ENCODE measurements around the gene KAT6B.

The KAT6B gene

GRCh38 chr10:74981831-74982633 lies 155.6 kb downstream of the KAT6B start:
- Histone ChIP-seq H3K4me1 (ENCODE audit: control insufficient read depth, insufficient read depth, low read length) (no peaks in the 10 kb centered on the region), H3K9me3 (ENCODE audit: control insufficient read depth, insufficient read depth, low read length) (no peaks in the 10 kb centered on the region), H3K27me3 (ENCODE audit: control insufficient read depth, insufficient read depth, low read length) (no peaks in the 10 kb centered on the region), H3K4me3 (ENCODE audit: low read length) (no peak overlapping the region), H3K36me3 (ENCODE audit: control insufficient read depth, insufficient read depth, low read length) (no peaks in the 10 kb centered on the region; the same call in 1 of the 2 replicates), H3K27ac (ENCODE audit: low read length) (no peak overlapping the region)
- no peak for DNase-seq (ENCODE audit: low read depth, low spot score)
- WGBS (ENCODE audit: insufficient coverage, insufficient read length): no CpG with 5 or more reads among the region's 5 CpGs

- no CpG with 5 or more reads among the region's 2 CpGs for WGBS (ENCODE audit: insufficient coverage, insufficient read length)
- no peak for DNase-seq (ENCODE audit: low read depth, low spot score)
- no peaks in the 10 kb centered on the region for H3K27me3 ChIP-seq (ENCODE audit: control insufficient read depth, insufficient read depth, low read length)
- H3K36me3 ChIP-seq (ENCODE audit: control insufficient read depth, insufficient read depth, low read length): no peaks in the 10 kb centered on the region; the same call in 1 of the 2 replicates
- no peaks in the 10 kb centered on the region for H3K9me3 ChIP-seq (ENCODE audit: control insufficient read depth, insufficient read depth, low read length)
- no peak overlapping the region for H3K4me3 ChIP-seq (ENCODE audit: low read length)
- no peaks in the 10 kb centered on the region for H3K4me1 ChIP-seq (ENCODE audit: control insufficient read depth, insufficient read depth, low read length)
- no peak overlapping the region for H3K27ac ChIP-seq (ENCODE audit: low read length)
These were observed 156.2 kb downstream of the KAT6B start for GRCh38 chr10:74982634-74982982.

- Histone ChIP-seq H3K36me3 (ENCODE audit: control insufficient read depth, insufficient read depth, low read length) (no peaks in the 10 kb centered on the region; the same call in 1 of the 2 replicates), H3K4me1 (ENCODE audit: control insufficient read depth, insufficient read depth, low read length) (no peaks in the 10 kb centered on the region), H3K4me3 (ENCODE audit: low read length) (no peak overlapping the region), H3K27ac (ENCODE audit: low read length) (no peak overlapping the region), H3K27me3 (ENCODE audit: control insufficient read depth, insufficient read depth, low read length) (no peaks in the 10 kb centered on the region), H3K9me3 (ENCODE audit: control insufficient read depth, insufficient read depth, low read length) (no peaks in the 10 kb centered on the region)
- no peak for DNase-seq (ENCODE audit: low read depth, low spot score)
- no CpG with 5 or more reads among the region's 2 CpGs for WGBS (ENCODE audit: insufficient coverage, insufficient read length)
These were observed 157.0 kb downstream of the KAT6B start for GRCh38 chr10:74983383-74983782.

GRCh38 chr10:74987339-74988053 lies 161.1 kb downstream of the KAT6B start:
- DNase-seq (ENCODE audit: low read depth, low spot score): no peak
- no peak overlapping the region for H3K27ac ChIP-seq (ENCODE audit: low read length)

GRCh38 chr10:74988054-74988775 lies 161.8 kb downstream of the KAT6B start:
- DNase-seq (ENCODE audit: low read depth, low spot score): no peak
- no peaks in the 10 kb centered on the region for H3K27me3 ChIP-seq (ENCODE audit: control insufficient read depth, insufficient read depth, low read length)
- no peak overlapping the region for H3K27ac ChIP-seq (ENCODE audit: low read length)
- H3K4me3 ChIP-seq (ENCODE audit: low read length): no peak overlapping the region
- no peaks in the 10 kb centered on the region; the same call in 1 of the 2 replicates for H3K36me3 ChIP-seq (ENCODE audit: control insufficient read depth, insufficient read depth, low read length)
- no CpG with 5 or more reads among the region's 2 CpGs for WGBS (ENCODE audit: insufficient coverage, insufficient read length)
- no peaks in the 10 kb centered on the region for H3K4me1 ChIP-seq (ENCODE audit: control insufficient read depth, insufficient read depth, low read length)
- no peaks in the 10 kb centered on the region for H3K9me3 ChIP-seq (ENCODE audit: control insufficient read depth, insufficient read depth, low read length)

More at GRCh38 chr10:74987339-74988053, 161.1 kb downstream of the KAT6B start:
- Histone ChIP-seq H3K4me1 (ENCODE audit: control insufficient read depth, insufficient read depth, low read length) (no peaks in the 10 kb centered on the region), H3K9me3 (ENCODE audit: control insufficient read depth, insufficient read depth, low read length) (no peaks in the 10 kb centered on the region), H3K27me3 (ENCODE audit: control insufficient read depth, insufficient read depth, low read length) (no peaks in the 10 kb centered on the region), H3K36me3 (ENCODE audit: control insufficient read depth, insufficient read depth, low read length) (no peaks in the 10 kb centered on the region; the same call in 1 of the 2 replicates), H3K4me3 (ENCODE audit: low read length) (no peak overlapping the region)
- WGBS (ENCODE audit: insufficient coverage, insufficient read length): no CpG with 5 or more reads among the region's 4 CpGs

GRCh38 chr10:74988832-74989561 lies 162.6 kb downstream of the KAT6B start:
- Histone ChIP-seq H3K4me1 (ENCODE audit: control insufficient read depth, insufficient read depth, low read length) (no peaks in the 10 kb centered on the region), H3K27ac (ENCODE audit: low read length) (no peak overlapping the region), H3K36me3 (ENCODE audit: control insufficient read depth, insufficient read depth, low read length) (no peaks in the 10 kb centered on the region; the same call in 1 of the 2 replicates), H3K27me3 (ENCODE audit: control insufficient read depth, insufficient read depth, low read length) (no peaks in the 10 kb centered on the region), H3K9me3 (ENCODE audit: control insufficient read depth, insufficient read depth, low read length) (no peaks in the 10 kb centered on the region), H3K4me3 (ENCODE audit: low read length) (no peak overlapping the region)
- no peak for DNase-seq (ENCODE audit: low read depth, low spot score)
- 100% methylated on average over 1 of the region's 5 CpGs for WGBS (ENCODE audit: insufficient coverage, insufficient read length)

GRCh38 chr10:74991435-74991834 lies 165.0 kb downstream of the KAT6B start:
- Histone ChIP-seq H3K4me1 (ENCODE audit: control insufficient read depth, insufficient read depth, low read length) (no peaks in the 10 kb centered on the region), H3K4me3 (ENCODE audit: low read length) (no peak overlapping the region), H3K27me3 (ENCODE audit: control insufficient read depth, insufficient read depth, low read length) (no peaks in the 10 kb centered on the region), H3K27ac (ENCODE audit: low read length) (no peak overlapping the region), H3K9me3 (ENCODE audit: control insufficient read depth, insufficient read depth, low read length) (no peaks in the 10 kb centered on the region), H3K36me3 (ENCODE audit: control insufficient read depth, insufficient read depth, low read length) (no peaks in the 10 kb centered on the region)
- no peak for DNase-seq (ENCODE audit: low read depth, low spot score)

GRCh38 chr10:74992068-74992467 lies 165.7 kb downstream of the KAT6B start:
- WGBS (ENCODE audit: insufficient coverage, insufficient read length): no CpG with 5 or more reads among the region's 3 CpGs
- H3K27me3 ChIP-seq (ENCODE audit: control insufficient read depth, insufficient read depth, low read length): no peaks in the 10 kb centered on the region
- no peaks in the 10 kb centered on the region for H3K36me3 ChIP-seq (ENCODE audit: control insufficient read depth, insufficient read depth, low read length)
- H3K4me1 ChIP-seq (ENCODE audit: control insufficient read depth, insufficient read depth, low read length): no peaks in the 10 kb centered on the region
- no peaks in the 10 kb centered on the region for H3K9me3 ChIP-seq (ENCODE audit: control insufficient read depth, insufficient read depth, low read length)
- DNase-seq (ENCODE audit: low read depth, low spot score): no peak
- no peak overlapping the region for H3K4me3 ChIP-seq (ENCODE audit: low read length)
- H3K27ac ChIP-seq (ENCODE audit: low read length): no peak overlapping the region

GRCh38 chr10:74993649-74994048 lies 167.2 kb downstream of the KAT6B start:
- no peak overlapping the region for H3K4me3 ChIP-seq (ENCODE audit: low read length)
- H3K4me1 ChIP-seq (ENCODE audit: control insufficient read depth, insufficient read depth, low read length): no peaks in the 10 kb centered on the region
- H3K36me3 ChIP-seq (ENCODE audit: control insufficient read depth, insufficient read depth, low read length): no peaks in the 10 kb centered on the region
- WGBS (ENCODE audit: insufficient coverage, insufficient read length): no CpG with 5 or more reads among the region's 3 CpGs
- no peaks in the 10 kb centered on the region for H3K27me3 ChIP-seq (ENCODE audit: control insufficient read depth, insufficient read depth, low read length)
- no peak for DNase-seq (ENCODE audit: low read depth, low spot score)
- no peaks in the 10 kb centered on the region for H3K9me3 ChIP-seq (ENCODE audit: control insufficient read depth, insufficient read depth, low read length)
- no peak overlapping the region for H3K27ac ChIP-seq (ENCODE audit: low read length)

- no peaks in the 10 kb centered on the region for H3K36me3 ChIP-seq (ENCODE audit: control insufficient read depth, insufficient read depth, low read length)
- H3K4me3 ChIP-seq (ENCODE audit: low read length): no peak overlapping the region
- H3K27ac ChIP-seq (ENCODE audit: low read length): no peak overlapping the region
- H3K27me3 ChIP-seq (ENCODE audit: control insufficient read depth, insufficient read depth, low read length): no peaks in the 10 kb centered on the region
- H3K4me1 ChIP-seq (ENCODE audit: control insufficient read depth, insufficient read depth, low read length): no peaks in the 10 kb centered on the region
- H3K9me3 ChIP-seq (ENCODE audit: control insufficient read depth, insufficient read depth, low read length): no peaks in the 10 kb centered on the region
- DNase-seq (ENCODE audit: low read depth, low spot score): no peak
- WGBS (ENCODE audit: insufficient coverage, insufficient read length): no CpG with 5 or more reads among the region's 3 CpGs
These were observed 168.5 kb downstream of the KAT6B start for GRCh38 chr10:74994854-74995253.

All from iPS DF 6.9 (cell line).